GM12873 (cell line): Measurements from ENCODE around the gene LILRB2.

ENCODE experiments used
- TF ChIP-seq, protein P1 (sequence below): IDR thresholded peaks from 2 replicates; pipeline ENCODE4 v1.5.1; 2012; ENCODE audit warnings: low read depth, mild to moderate bottlenecking, moderate library complexity, low read length, control low read depth; ENCODE audit not compliant: insufficient read depth; ENCODE audit errors: missing control alignments

LILRB2 gene

DNA sequence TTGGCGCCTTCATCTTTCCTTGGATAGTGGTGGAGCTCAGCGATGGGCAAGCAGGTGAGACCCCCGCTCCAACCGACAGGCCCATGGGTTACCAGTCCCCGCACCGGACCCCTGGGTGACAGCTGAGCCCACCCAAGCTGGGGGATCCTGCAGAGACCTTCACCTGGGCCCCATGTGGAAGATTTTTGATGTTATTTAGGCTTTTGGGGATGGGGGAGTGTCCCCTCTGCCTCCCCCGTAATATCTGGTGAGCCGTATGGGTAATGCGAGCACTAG, 37.0 kb upstream of the LILRB2 start:
- TF ChIP-seq, protein P1, sequence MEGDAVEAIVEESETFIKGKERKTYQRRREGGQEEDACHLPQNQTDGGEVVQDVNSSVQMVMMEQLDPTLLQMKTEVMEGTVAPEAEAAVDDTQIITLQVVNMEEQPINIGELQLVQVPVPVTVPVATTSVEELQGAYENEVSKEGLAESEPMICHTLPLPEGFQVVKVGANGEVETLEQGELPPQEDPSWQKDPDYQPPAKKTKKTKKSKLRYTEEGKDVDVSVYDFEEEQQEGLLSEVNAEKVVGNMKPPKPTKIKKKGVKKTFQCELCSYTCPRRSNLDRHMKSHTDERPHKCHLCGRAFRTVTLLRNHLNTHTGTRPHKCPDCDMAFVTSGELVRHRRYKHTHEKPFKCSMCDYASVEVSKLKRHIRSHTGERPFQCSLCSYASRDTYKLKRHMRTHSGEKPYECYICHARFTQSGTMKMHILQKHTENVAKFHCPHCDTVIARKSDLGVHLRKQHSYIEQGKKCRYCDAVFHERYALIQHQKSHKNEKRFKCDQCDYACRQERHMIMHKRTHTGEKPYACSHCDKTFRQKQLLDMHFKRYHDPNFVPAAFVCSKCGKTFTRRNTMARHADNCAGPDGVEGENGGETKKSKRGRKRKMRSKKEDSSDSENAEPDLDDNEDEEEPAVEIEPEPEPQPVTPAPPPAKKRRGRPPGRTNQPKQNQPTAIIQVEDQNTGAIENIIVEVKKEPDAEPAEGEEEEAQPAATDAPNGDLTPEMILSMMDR: no peak

DNA sequence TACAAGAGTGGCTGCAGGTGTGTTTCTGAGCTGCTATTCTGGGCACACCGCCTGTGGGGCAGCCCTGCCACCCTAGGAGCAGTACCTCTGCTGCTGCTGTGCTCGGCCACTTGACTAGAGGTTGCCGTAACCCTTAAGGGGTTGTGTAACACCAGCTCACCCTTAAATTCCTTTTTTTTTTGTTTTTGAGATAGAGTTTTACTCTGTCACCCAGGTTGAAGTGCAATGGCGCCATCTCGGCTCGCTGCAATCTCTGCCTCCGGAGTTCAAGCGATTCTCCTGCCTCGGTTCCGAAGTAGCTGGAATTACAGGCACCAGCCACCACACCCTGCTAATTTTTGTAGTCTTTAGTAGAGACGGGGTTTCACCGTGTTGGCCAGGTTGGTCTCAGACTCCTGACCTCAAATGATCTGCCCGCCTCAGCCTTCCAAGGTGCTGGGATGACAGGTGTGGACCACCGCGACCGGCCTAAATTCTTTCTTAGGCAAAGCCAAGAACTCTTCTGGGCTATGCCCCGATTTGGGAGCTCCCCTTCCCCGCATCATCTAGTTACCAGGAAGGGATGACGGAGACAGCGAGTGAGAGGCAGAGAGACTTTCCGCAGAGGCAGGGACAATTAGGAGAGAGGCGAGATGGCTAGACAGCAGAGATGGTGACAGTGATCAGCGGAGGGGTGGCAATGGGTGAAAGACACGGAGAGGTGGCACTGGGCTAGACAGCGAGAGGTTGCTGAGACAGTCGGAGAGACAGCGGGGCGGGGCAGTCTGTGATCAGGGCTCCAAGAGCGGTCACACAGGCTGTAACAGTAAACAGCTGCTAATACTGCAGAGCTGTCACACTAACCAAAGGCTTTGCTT, 36.4 kb upstream of the LILRB2 start:
- TF ChIP-seq, protein P1: no peak

DNA sequence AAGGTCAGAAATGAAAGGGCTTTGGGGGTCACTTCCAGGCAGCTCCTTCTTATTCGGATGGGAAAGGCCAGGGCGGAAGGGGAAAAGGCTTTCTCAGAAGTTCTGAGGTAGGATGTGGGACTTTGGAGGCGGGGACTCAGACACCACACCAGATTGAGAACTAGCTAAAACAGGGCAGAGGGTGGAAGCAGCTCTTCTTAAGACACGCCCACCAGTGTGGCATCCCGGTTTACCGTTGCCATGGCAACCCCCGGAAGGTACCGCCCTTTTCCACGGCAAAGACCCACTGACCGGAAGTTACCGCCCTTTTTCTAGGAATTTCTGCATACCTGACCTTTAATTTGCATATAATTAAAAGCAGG, 35.8 kb upstream of the LILRB2 start:
- TF ChIP-seq, protein P1: no peak

DNA sequence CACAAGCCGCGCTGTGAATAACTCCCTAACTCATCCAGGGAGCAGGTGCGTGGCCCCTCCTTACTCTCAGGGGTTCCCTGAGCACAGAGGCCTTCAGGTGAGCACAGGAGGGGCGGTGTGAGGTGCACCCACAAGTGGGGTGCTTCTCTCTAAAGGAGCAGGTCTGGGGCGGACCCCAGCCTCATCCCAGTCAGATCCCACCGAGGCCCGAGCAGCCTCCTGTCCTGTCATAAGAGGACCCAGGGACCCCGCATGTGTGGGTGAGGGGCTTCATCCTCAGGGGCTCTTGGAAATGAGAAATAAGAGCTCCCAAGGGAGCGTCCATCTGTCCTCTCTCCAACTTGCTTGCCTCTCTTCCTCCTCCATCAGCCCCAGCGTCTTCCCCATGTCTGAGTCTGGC, 35.0 kb upstream of the LILRB2 start:
- TF ChIP-seq, protein P1: no peak

DNA sequence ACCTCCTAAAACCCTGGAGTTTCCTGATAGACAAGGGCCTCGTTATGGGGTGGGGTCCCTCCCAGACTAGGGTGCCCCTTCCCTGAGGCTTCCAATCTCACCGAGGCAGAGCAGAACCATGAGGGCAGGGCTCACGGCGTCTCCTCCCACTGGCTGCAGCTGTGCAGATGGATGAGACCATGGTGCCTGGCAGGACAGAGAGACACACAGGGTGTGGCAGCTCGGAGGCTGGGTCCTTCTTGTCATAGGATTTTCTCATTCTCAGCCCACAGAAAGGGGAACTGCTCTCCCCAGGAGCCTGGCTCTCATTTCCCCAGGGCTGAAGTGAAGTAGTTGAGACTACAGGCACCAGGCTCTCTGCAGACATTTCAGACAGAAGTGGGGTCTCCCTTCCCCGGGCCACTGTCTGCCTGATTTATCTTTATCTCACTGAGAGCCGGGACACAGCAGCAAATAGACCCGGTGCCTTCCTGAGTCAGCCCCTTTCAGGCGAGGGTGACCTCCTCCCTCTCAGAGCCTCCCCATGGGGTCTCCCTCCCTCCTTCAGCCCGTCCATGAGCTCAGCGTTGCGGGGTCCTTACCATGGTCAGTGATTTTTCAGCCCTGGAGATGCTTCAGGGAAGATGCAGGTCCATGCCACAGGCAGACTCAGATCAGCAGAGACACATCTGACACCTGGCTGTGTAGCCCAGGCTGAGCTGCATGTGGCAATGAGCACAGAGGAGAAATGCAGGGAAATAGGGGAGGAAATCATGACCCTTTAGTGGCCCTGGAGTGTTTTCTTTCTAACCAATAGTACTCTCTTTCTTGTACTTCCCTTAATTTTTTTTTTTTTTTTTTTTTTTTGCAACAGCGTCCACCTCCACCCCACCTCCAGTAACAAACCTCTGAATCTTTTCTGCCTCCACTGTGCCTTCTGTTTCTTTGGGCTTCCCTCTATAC, 31.8 kb upstream of the LILRB2 start, which contains the start of gene LILRA5:
Gene LILRA5 (minus strand): TSS at position 731 of the 942 bp plus-strand sequence. CDS start 147 bp downstream, at position 584.
- TF ChIP-seq, protein P1: no peak

DNA sequence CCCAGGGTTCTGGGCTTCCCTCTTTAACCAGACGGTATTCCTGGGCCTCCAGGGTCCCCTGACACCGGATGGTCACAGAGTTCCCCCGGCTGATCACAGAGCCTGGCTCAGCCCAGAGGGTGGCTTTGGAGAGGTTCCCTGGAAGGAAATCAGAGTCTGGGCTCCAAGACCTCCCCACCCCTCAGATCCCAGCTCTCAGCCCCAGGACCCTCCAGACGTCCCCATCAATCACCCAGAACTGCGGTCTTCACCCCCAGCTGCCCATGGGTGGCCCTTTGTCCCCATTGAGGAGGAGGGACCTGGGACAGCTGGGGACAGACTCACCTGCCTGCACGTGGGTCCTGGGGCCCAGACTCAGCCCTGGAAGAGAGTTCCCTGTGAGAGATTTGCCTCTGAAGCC, 31.1 kb upstream of the LILRB2 start:
- TF ChIP-seq, protein P1: no peak

DNA sequence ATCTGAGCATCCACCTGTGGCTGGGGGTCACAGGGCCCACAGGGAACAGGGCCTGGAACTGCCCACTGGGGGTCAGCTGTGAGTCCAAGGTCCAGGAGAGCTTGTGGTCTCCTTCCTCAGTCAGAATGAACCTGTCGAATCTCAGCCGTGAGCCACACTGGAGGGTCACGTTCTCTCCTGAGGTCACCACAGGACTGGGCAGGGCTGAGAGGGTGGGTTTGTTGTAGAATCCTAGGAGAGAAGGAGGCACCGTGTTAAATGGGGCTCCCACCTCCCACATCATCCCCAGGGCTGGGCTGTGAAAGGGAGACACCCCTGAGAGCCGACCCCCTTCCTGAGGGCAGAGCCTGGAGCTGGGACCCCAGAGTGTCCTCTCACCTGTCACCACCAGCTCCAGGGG, 30.6 kb upstream of the LILRB2 start:
- TF ChIP-seq, protein P1: no peak
